ENCODE measurements around the gene C10orf67. TPM values are rescaled to one million over a fixed set of nuclear protein-coding genes. Genes with fewer than 3 reads are reported as not detected.
"Not testable (repeated sequence)": the region's sequence is repeated elsewhere in the genome, so short reads cannot be mapped to it uniquely, and the experiment has no call there.

Gene C10orf67
- total and polyA plus RNA-seq, 5 donors = 0.18 to 0.66 (median 0.33) TPM

GRCh38 chr10:23362069-23362830 is 17.7 kb upstream of the C10orf67 start:
- H3K4me1 ChIP-seq (ENCODE audit: control insufficient read depth, insufficient read depth, low read length) = no peaks in the 10 kb centered on the region
- 93% methylated on average over 1 of the region's 1 CpG for WGBS
- no peak for DNase-seq
- intact Hi-C loops (cut with DNase I) = no loop called here
- no peak for ATAC-seq
- no peaks in the 10 kb centered on the region for H3K9me3 ChIP-seq (ENCODE audit: control insufficient read depth, low read length)
- no peaks in the 10 kb centered on the region for H3K27me3 ChIP-seq (ENCODE audit: control insufficient read depth, insufficient read depth)
- H3K4me3 ChIP-seq (ENCODE audit: low read length) = no peak overlapping the region
- no peak overlapping the region for H3K27ac ChIP-seq (ENCODE audit: low read length)

GRCh38 chr10:23361665-23362064 is 17.1 kb upstream of the C10orf67 start:
- no peak for DNase-seq
- WGBS = 92% methylated on average over 2 of the region's 2 CpGs
- intact Hi-C loops (cut with DNase I) = no loop called here

GRCh38 chr10:23359692-23360380 is 15.2 kb upstream of the C10orf67 start:
- H3K27ac ChIP-seq (ENCODE audit: low read length) = no peak overlapping the region
- no peaks in the 10 kb centered on the region for H3K9me3 ChIP-seq (ENCODE audit: control insufficient read depth, low read length)
- no peaks in the 10 kb centered on the region for H3K27me3 ChIP-seq (ENCODE audit: control insufficient read depth, insufficient read depth)
- H3K4me3 ChIP-seq (ENCODE audit: low read length) = no peak overlapping the region
- DNase-seq (no peak), ATAC-seq (peak; percentile 60 to 64)
- 76% methylated on average over 8 of the region's 8 CpGs for WGBS
- H3K4me1 ChIP-seq (ENCODE audit: control insufficient read depth, insufficient read depth, low read length) = no peaks in the 10 kb centered on the region
- intact Hi-C loops (cut with DNase I) = no loop called here

More at GRCh38 chr10:23361665-23362064, 17.1 kb upstream of the C10orf67 start:
- H3K27me3 ChIP-seq (ENCODE audit: control insufficient read depth, insufficient read depth) = no peaks in the 10 kb centered on the region
- H3K9me3 ChIP-seq (ENCODE audit: control insufficient read depth, low read length) = no peaks in the 10 kb centered on the region
- H3K27ac ChIP-seq (ENCODE audit: low read length) = no peak overlapping the region
- H3K4me3 ChIP-seq (ENCODE audit: low read length) = no peak overlapping the region
- no peak for ATAC-seq
- no peaks in the 10 kb centered on the region for H3K4me1 ChIP-seq (ENCODE audit: control insufficient read depth, insufficient read depth, low read length)

- Histone ChIP-seq H3K4me3 (ENCODE audit: low read length) (no peak overlapping the region), H3K9me3 (ENCODE audit: control insufficient read depth, low read length) (no peaks in the 10 kb centered on the region), H3K4me1 (ENCODE audit: control insufficient read depth, insufficient read depth, low read length) (no peaks in the 10 kb centered on the region), H3K27ac (ENCODE audit: low read length) (no peak overlapping the region), H3K27me3 (ENCODE audit: control insufficient read depth, insufficient read depth) (no peaks in the 10 kb centered on the region)
- WGBS = 72% methylated on average over 2 of the region's 2 CpGs
- no peak for DNase-seq
- ATAC-seq = no peak
- intact Hi-C loops (cut with DNase I) = no loop called here
Measured at GRCh38 chr10:23358357-23358756, 13.8 kb upstream of the C10orf67 start.

GRCh38 chr10:23354630-23355279 is 10.2 kb upstream of the C10orf67 start:
- no peaks in the 10 kb centered on the region for H3K27me3 ChIP-seq (ENCODE audit: control insufficient read depth, insufficient read depth)
- intact Hi-C loops (cut with DNase I) = no loop called here
- DNase-seq = no peak
- ATAC-seq = no peak
- 87% methylated on average over 5 of the region's 5 CpGs for WGBS
- H3K27ac ChIP-seq (ENCODE audit: low read length) = no peak overlapping the region
- no peaks in the 10 kb centered on the region for H3K9me3 ChIP-seq (ENCODE audit: control insufficient read depth, low read length)
- H3K4me1 ChIP-seq (ENCODE audit: control insufficient read depth, insufficient read depth, low read length) = no peaks in the 10 kb centered on the region
- H3K4me3 ChIP-seq (ENCODE audit: low read length) = no peak overlapping the region

- no peak overlapping the region for H3K27ac ChIP-seq (ENCODE audit: low read length)
- ATAC-seq = no peak
- no peak overlapping the region for H3K4me3 ChIP-seq (ENCODE audit: low read length)
- WGBS = 89% methylated on average over 3 of the region's 3 CpGs
- H3K27me3 ChIP-seq (ENCODE audit: control insufficient read depth, insufficient read depth) = no peaks in the 10 kb centered on the region
- intact Hi-C loops (cut with DNase I) = no loop called here
- H3K4me1 ChIP-seq (ENCODE audit: control insufficient read depth, insufficient read depth, low read length) = no peaks in the 10 kb centered on the region
- no peak for DNase-seq
- H3K9me3 ChIP-seq (ENCODE audit: control insufficient read depth, low read length) = no peaks in the 10 kb centered on the region
Measured at GRCh38 chr10:23351926-23352519, 7.4 kb upstream of the C10orf67 start.

GRCh38 chr10:23350706-23351105 is 6.1 kb upstream of the C10orf67 start:
- 88% methylated on average over 1 of the region's 1 CpG for WGBS
- intact Hi-C loops (cut with DNase I); ATAC-seq; H3K27me3 ChIP-seq (ENCODE audit: control insufficient read depth, insufficient read depth); H3K4me1 ChIP-seq (ENCODE audit: control insufficient read depth, insufficient read depth, low read length); H3K9me3 ChIP-seq (ENCODE audit: control insufficient read depth, low read length); H3K4me3 ChIP-seq (ENCODE audit: low read length); DNase-seq; H3K27ac ChIP-seq (ENCODE audit: low read length): not testable (repeated sequence)

- DNase-seq (no peak), ATAC-seq (no peak)
- 48% methylated on average over 5 of the region's 5 CpGs for WGBS
- intact Hi-C loops (cut with DNase I) = loop anchor here in 1 of 4 donors (5.0 kb wide), 1 partner anchor 91 kb away; the partner anchor contains the start of gene OTUD1
- no peaks in the 10 kb centered on the region for H3K4me1 ChIP-seq (ENCODE audit: control insufficient read depth, insufficient read depth, low read length)
- H3K27me3 ChIP-seq (ENCODE audit: control insufficient read depth, insufficient read depth) = no peaks in the 10 kb centered on the region
- no peak overlapping the region for H3K27ac ChIP-seq (ENCODE audit: low read length)
- no peak overlapping the region for H3K4me3 ChIP-seq (ENCODE audit: low read length)
- H3K9me3 ChIP-seq (ENCODE audit: control insufficient read depth, low read length) = no peaks in the 10 kb centered on the region
Measured at GRCh38 chr10:23345861-23346260, 1.3 kb upstream of the C10orf67 start.

- no peaks in the 10 kb centered on the region for H3K4me1 ChIP-seq (ENCODE audit: control insufficient read depth, insufficient read depth, low read length)
- H3K9me3 ChIP-seq (ENCODE audit: control insufficient read depth, low read length) = no peaks in the 10 kb centered on the region
- peak overlapping the region; percentile 79 for H3K4me3 ChIP-seq (ENCODE audit: low read length)
- intact Hi-C loops (cut with DNase I) = no loop called here
- DNase-seq = peak; percentile 55 to 88 (median 87)
- 11% methylated on average over 48 of the region's 48 CpGs for WGBS
- H3K27me3 ChIP-seq (ENCODE audit: control insufficient read depth, insufficient read depth) = no peaks in the 10 kb centered on the region
- no peak overlapping the region for H3K27ac ChIP-seq (ENCODE audit: low read length)
- peak; percentile 18 to 53 for ATAC-seq
Measured at GRCh38 chr10:23343591-23344240, 881 bp downstream of the C10orf67 start.

- peak in 1 of 2 donors; percentile 33 for ATAC-seq
Measured at GRCh38 chr10:23342213-23342884, 2.2 kb downstream of the C10orf67 start.

More at GRCh38 chr10:23342213-23342884, 2.2 kb downstream of the C10orf67 start:
- Histone ChIP-seq H3K9me3 (ENCODE audit: control insufficient read depth, low read length) (no peaks in the 10 kb centered on the region), H3K4me1 (ENCODE audit: control insufficient read depth, insufficient read depth, low read length) (no peaks in the 10 kb centered on the region), H3K27ac (ENCODE audit: low read length) (no peak overlapping the region), H3K27me3 (ENCODE audit: control insufficient read depth, insufficient read depth) (no peaks in the 10 kb centered on the region), H3K4me3 (ENCODE audit: low read length) (no peak overlapping the region)
- WGBS = 73% methylated on average over 11 of the region's 11 CpGs
- intact Hi-C loops (cut with DNase I) = no loop called here
- DNase-seq = no peak
